Liver (tissue), 3 donors: ENCODE results near the gene COL6A3.

Source experiments
- EGR1 ChIP-seq, 2 donors: IDR thresholded peaks; 2 replicates each; pipeline ENCODE4 v1.6.1; 2016 to 2018; ENCODE audit warnings: antibody characterized with exemption in 2 of 2, low read depth in 2 of 2
- FOXA1 ChIP-seq: IDR thresholded peaks from 2 replicates; pipeline ENCODE4 v1.6.1; 2016; ENCODE audit warnings: antibody characterized with exemption
- SP1 ChIP-seq: IDR thresholded peaks from 2 replicates; pipeline ENCODE4 v1.6.1; 2018; ENCODE audit warnings: antibody characterized with exemption, mild to moderate bottlenecking
- TF ChIP-seq, protein P1 (sequence below): fragments of 150-350 bp; IDR thresholded peaks from 2 replicates; pipeline ENCODE4 v1.5.1; 2017; ENCODE audit warnings: improper control_type of control experiment, low read depth, low read length; ENCODE audit not compliant: missing input control
- TF ChIP-seq, protein P2 (sequence below): IDR thresholded peaks from 2 replicates; pipeline ENCODE4 v1.6.1; 2016; ENCODE audit warnings: antibody characterized with exemption
- TF ChIP-seq, protein P3 (sequence below): IDR thresholded peaks from 2 replicates; pipeline ENCODE4 v1.6.1; 2016; ENCODE audit warnings: antibody characterized with exemption, mild to moderate bottlenecking
- donor health status: healthy.
- donor health status: healthy.

DNA sequence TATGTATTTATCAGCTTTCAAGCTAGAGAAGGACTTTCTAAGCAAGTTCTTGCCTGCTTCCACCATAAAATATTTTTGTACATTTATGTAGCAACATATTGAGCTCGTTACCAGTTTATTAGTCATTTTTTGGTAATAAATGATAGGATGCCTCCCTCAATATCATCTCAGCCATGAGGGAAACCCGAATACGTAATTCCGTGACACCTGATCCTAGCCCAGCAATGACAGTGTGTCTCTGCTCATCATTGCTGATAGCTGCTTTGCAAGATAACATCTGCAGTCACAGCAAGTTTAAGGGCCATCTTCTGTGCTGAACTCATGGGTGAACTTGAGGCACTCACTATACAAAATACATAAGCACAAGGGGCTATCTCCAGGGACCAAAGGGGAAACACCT, 62.2 kb downstream of the COL6A3 start:
- TF ChIP-seq, protein P1, sequence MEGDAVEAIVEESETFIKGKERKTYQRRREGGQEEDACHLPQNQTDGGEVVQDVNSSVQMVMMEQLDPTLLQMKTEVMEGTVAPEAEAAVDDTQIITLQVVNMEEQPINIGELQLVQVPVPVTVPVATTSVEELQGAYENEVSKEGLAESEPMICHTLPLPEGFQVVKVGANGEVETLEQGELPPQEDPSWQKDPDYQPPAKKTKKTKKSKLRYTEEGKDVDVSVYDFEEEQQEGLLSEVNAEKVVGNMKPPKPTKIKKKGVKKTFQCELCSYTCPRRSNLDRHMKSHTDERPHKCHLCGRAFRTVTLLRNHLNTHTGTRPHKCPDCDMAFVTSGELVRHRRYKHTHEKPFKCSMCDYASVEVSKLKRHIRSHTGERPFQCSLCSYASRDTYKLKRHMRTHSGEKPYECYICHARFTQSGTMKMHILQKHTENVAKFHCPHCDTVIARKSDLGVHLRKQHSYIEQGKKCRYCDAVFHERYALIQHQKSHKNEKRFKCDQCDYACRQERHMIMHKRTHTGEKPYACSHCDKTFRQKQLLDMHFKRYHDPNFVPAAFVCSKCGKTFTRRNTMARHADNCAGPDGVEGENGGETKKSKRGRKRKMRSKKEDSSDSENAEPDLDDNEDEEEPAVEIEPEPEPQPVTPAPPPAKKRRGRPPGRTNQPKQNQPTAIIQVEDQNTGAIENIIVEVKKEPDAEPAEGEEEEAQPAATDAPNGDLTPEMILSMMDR, result no peak
- TF ChIP-seq, protein P2, sequence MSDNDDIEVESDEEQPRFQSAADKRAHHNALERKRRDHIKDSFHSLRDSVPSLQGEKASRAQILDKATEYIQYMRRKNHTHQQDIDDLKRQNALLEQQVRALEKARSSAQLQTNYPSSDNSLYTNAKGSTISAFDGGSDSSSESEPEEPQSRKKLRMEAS, result no peak
- TF ChIP-seq SP1, result no peak
- no peak for TF ChIP-seq EGR1 (IDR thresholded peaks at IDR 0.05; ENCODE audit: low read depth in 2 of 2)
- TF ChIP-seq FOXA1, result no peak
- TF ChIP-seq, protein P3, sequence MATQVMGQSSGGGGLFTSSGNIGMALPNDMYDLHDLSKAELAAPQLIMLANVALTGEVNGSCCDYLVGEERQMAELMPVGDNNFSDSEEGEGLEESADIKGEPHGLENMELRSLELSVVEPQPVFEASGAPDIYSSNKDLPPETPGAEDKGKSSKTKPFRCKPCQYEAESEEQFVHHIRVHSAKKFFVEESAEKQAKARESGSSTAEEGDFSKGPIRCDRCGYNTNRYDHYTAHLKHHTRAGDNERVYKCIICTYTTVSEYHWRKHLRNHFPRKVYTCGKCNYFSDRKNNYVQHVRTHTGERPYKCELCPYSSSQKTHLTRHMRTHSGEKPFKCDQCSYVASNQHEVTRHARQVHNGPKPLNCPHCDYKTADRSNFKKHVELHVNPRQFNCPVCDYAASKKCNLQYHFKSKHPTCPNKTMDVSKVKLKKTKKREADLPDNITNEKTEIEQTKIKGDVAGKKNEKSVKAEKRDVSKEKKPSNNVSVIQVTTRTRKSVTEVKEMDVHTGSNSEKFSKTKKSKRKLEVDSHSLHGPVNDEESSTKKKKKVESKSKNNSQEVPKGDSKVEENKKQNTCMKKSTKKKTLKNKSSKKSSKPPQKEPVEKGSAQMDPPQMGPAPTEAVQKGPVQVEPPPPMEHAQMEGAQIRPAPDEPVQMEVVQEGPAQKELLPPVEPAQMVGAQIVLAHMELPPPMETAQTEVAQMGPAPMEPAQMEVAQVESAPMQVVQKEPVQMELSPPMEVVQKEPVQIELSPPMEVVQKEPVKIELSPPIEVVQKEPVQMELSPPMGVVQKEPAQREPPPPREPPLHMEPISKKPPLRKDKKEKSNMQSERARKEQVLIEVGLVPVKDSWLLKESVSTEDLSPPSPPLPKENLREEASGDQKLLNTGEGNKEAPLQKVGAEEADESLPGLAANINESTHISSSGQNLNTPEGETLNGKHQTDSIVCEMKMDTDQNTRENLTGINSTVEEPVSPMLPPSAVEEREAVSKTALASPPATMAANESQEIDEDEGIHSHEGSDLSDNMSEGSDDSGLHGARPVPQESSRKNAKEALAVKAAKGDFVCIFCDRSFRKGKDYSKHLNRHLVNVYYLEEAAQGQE, result no peak
